ENCODE results near the gene BCL2L2. TPM values are rescaled to one million over a fixed set of nuclear protein-coding genes. Genes with fewer than 3 reads are reported as not detected.

BCL2L2 gene
- polyA plus RNA-seq, 12 donors: 26.0 to 36.9 (median 30.1) TPM; not detected in 1

DNA sequence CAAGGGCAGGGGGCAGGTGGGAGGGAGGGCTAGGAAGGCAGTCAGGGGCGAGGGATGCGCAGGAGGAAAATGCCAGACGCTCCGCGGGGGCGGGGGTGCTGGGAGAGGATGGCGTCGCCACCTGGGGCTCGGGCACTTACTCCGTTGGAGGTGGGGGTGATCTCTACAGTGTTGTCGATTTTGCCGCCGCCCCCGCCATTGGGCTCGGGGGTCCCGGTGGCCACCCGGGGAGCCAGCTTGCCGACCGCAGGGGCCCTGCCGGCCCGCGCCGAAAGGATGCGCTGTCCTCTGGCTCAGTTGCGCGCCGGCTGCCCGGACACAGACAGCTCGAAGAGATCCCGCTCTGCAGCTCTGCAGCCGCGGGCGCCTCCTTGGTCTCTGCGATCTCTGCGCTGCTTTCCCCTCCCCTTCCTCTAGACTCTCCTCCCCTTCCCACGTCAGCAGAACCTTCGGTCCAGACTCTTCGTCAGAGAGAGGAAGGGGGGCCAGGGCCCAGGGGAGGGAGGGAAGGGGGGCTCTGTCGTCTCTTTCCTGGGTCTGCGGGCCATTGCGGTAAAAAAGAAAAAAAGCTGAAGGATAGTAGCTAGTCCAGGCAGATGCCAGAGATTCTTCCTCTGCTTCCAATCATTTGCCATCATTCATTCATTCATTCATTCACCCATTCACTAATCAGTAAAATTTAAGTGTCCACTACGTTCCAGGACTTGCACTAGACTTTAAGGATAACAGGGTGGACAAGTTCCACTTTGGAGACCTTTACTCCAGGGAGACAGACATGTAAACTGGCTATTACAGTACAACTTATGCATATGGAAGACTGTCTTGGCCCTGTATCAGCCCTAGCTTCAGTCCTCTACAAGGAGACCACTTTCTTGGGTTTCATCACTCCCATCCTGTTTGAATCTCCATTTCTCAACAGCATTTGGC lies 46.1 kb downstream of the BCL2L2 start, which contains the start of gene SLC22A17:
TSS of gene SLC22A17 (minus strand) at position 382 of the 927 bp plus-strand sequence.
- DNase-seq: peak; percentile 93

DNA sequence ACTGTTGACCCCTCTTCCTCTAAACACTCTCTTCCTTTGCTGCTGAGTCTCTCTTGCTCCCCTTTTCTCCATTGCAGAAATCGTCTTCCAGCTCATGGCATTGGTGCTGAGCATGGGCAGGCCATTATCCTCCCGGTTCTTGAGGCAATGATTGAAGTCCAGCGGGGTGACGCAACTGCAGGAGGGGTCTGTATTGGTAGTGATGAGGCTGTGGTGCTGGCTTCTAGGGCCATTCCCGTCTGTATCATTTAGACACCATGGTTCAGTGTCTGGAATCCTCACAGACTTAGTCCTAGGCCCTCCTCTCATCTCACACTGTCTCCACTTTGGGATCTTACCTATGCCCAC lies 46.8 kb downstream of the BCL2L2 start:
- DNase-seq: no peak

DNA sequence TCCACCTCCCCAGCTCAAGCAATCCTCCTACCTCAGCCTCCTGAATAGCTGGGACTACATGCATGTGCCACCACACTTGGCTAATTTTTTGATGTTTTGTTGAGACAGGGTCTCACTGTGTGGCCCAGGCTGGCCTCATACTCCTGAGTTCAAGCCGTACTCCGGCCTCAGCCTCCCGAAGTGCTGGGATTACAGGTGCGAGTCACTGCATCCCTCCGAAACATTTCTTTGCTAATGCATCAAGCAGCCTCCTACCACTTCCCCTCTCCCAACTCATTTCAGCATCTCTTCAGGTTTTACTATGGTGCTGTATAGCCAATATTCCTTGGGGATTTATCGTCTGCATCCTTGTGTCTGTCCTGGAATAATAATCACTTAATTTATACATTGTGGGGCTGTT lies 48.4 kb downstream of the BCL2L2 start:
- no peak for DNase-seq

DNA sequence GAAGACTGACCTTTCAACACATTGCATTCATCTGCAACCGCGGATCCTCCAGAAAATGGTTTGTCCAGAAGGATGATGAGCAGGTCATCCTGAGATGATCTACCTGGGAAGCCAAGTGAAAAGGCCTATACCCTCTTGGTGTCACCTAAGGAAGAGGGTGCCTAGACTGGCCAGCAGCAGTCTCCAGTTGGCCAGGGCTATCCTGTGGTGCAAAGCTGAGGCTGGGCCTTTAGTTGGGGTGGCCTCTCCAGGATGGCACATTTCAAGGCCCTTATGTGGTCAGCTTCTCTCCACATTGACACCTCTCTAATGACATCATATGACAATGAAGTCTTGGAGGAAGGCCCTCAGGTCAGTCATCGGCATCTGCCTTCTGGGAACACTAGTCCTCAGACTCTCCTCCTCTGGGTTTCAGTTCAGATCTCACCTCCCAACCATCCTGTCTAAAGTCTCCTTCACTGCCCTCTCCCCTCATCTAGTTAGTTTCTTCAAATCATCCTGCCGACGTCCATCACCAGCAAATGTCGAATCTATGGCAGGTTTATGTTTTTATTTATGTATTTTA lies 49.3 kb downstream of the BCL2L2 start:
- DNase-seq: no peak

DNA sequence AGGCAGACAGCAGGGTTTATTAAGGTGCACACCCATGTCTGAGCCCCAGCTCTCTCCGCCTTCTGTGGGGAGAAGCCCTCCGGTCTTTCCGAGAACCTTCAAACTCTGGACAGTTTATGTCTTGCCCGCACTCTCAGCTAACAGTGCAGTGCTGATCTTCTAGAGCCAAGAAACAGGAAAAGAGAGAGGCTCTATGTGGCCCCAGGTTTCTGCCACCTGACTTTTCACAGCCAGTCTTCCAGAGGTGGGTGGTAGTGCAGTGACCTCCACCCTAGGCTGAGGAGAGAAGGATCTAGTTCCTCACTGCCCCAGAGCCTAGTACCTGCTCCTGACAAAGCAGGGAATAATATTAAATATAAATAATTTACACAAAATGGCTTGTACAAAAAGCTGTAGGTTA lies 50.0 kb downstream of the BCL2L2 start:
- no peak for DNase-seq

DNA sequence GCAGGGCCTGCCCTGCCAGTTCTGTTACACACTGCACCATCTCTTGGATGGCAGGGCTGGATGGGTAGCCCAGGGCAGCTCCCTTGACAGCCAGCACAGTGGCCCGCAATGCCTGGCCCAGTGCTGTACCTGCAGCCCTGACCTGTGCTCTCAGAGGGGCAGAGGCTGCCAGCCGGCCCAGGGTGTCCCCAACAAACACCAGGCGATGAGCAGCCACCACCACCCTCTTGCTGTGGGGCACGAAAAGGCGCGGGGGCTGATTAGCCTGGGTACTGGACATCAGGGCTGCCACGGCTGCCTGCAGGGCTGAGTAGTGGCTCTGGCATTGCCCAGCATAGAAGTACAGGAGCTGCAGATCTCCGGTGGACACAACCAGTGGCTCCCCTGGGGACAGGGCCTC lies 50.6 kb downstream of the BCL2L2 start:
- DNase-seq: no peak

DNA sequence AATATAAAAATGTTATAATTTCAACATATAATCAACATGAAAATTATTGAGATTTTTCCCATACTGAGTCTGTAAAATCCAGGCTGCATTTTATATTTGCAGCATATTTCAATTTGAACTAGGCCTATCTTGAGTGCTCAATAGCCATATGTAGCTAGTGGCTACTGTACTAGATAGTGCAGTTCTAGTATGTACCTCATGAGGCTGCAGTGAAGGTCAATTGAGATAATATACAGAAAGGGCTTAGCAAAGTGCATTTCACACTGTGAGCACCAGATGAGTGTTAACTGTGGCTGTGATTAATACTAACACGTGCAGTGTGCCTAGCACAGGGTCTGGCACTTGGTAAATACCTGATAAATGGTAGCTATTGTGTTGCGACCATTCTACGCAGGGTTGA lies 51.4 kb downstream of the BCL2L2 start:
- DNase-seq: no peak

DNA sequence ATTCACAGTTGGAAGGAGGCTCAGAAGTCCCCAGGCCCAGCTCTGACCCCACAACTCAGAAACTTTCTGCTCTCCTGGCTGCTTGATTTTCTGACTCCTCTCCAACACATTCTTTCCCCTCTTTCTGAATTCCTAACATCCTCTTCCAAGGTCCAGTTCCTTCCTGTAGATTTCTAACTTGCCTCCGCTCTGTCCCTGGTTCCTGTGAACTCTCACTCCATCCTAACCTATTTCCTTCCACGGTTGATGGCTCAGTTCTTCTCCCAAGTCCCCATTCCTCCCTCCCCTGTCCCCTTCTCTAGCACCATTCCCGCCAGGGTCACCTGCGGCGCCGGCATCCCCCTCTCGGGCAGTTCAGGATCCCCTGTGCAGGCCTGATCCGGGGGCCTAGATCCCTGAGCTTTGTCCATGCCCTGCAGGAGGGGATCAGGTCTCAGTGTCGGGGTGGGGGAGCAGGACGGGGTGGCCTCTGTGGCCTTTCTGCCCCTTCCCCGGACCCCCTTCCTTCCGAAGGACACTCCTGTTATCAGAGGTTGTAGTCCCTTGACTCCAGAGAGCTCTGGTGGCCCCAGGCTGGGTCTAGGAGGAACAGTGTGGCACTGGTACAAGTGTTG lies 52.0 kb downstream of the BCL2L2 start:
- DNase-seq: no peak

DNA sequence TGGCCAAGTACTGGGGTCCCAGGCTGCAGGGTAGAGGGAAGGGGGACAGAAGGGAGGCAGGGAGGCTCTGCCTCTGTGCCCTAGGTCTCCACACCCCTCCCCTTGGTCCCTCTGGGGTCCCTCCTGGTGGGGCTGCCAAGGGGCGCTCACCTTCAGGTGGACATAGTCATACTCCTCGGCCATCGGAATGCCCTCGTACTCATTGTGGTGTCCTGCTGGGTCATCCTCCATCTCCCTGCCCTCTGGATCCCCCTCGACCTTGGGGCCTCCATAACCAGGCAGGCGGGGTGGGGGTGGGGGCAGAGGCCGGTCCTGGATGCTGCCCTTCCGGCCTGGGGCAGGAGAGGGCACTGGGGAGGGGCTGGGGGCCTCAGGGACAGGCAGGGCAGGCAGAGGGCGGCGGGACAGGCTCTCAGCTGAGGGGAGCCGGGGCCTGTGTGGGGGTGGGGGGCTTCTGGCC lies 52.6 kb downstream of the BCL2L2 start:
- DNase-seq: no peak

DNA sequence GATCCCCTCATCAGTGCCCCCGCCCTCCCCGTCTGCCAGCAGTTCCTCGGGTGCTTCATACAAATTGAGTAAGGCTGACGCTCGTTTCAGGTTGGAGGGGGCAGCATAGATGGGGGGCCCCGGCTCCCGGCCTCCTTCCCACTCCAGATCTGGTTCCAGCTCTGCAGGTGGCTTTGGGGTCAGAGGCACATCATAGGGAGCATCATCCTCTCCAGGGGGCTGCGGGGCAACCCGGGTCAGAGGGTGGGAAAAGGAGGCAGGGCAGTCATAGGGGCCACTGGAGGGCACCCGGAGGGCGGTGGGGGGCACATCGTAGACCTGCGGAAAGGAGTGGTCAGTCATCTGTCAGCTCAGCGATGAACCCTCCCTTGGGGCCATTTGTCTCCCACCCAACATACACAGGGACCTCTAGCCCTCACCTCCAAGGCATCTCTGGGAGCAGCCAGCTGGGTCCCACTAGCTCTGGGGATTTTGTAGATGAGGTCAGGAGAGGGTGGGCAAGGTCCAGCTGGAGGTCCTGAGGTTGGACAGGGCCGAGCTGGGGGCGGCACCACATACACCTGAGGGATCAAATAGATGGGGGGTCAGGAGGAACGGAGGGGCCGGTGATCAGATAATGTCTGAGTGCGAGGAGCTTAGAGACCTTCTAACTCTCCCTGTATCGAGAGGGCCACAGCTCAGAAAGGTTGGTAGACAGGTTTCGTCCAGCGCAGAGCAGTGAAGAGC lies 53.3 kb downstream of the BCL2L2 start:
- DNase-seq: no peak

DNA sequence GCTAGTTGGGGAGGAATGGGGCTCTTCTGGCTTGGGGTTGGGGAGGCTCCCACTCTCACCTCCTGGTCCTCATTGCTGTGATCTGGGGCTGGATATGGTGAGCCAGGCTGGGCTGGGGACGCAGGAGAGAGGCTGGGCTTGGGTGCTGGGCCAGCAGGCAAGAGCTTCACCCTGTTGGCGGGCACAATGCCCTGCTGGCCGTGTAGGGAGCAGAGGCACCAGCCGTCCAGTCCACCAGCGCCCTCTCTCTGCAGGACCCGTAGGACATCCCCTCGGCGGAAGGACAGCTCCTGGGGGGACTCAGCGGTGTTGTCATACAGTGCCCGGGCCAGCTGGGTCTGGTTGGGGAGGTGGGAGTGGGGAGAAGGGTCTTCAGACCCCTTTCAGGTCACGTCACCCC lies 53.9 kb downstream of the BCL2L2 start:
- no peak for DNase-seq

DNA sequence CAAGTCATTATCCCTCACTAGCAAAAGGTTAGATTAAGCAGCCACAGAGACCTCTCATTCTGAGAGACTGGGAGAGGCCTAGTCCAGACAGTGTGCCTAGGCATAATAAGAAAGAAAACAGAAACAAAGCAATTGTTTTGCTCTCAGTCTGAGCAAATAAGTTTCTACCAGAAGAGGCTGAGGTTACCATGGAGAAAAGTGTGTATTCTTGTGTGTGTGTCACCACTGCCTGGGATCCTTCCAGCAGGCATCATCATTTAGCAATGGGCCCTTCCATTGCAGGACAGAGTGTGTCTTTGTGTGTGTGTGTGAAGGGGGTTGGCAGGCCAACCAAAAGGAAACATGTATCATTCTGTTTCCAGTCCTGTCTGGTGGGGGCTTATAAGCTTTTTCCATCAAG lies 54.7 kb downstream of the BCL2L2 start:
- DNase-seq: no peak

Other genes starting within 250 kb of the BCL2L2 start
- 10 to 100 TPM in 2 of 12 donors, 1 to 10 TPM in 9, not detected in 1; 2.3 to 12.5 (median 3.7) TPM for gene CDH24, start 249.3 kb upstream of the BCL2L2 start, polyA plus RNA-seq (ENCODE audit: insufficient read length in 12 of 12)
- gene ACIN1, start 211.7 kb upstream of the BCL2L2 start, polyA plus RNA-seq (ENCODE audit: insufficient read length in 12 of 12): 100 to 1,000 TPM in 11 of 12 donors, not detected in 1; 108 to 284 (median 129) TPM
- gene C14orf119, start 211.3 kb upstream of the BCL2L2 start, polyA plus RNA-seq (ENCODE audit: insufficient read length in 12 of 12): 10 to 100 TPM in 11 of 12 donors, not detected in 1; 30.8 to 62.2 (median 50.8) TPM
- gene CIROP, start 201.8 kb upstream of the BCL2L2 start, polyA plus RNA-seq (ENCODE audit: insufficient read length in 12 of 12): under 1 TPM in 1 of 12 donors, not detected in 11; 0.07 TPM
- under 1 TPM in 4 of 12 donors, not detected in 8; 0.08 to 0.61 (median 0.13) TPM for gene CEBPE, start 187.6 kb upstream of the BCL2L2 start, polyA plus RNA-seq (ENCODE audit: insufficient read length in 12 of 12)
- gene SLC7A8, start 123.2 kb upstream of the BCL2L2 start, polyA plus RNA-seq (ENCODE audit: insufficient read length in 12 of 12): 10 to 100 TPM in 2 of 12 donors, 1 to 10 TPM in 9, not detected in 1; 2.6 to 29.0 (median 4.2) TPM
- under 1 TPM in 3 of 12 donors, not detected in 9; 0.60 to 0.65 (median 0.63) TPM for gene RNF212B, start 68.9 kb upstream of the BCL2L2 start, polyA plus RNA-seq (ENCODE audit: insufficient read length in 12 of 12)
- 10 to 100 TPM in 9 of 12 donors, 1 to 10 TPM in 2, not detected in 1; 9.1 to 25.5 (median 10.7) TPM for gene HOMEZ, start 20.7 kb upstream of the BCL2L2 start, polyA plus RNA-seq (ENCODE audit: insufficient read length in 12 of 12)
- gene PPP1R3E, start 4.0 kb upstream of the BCL2L2 start, polyA plus RNA-seq (ENCODE audit: insufficient read length in 12 of 12): 10 to 100 TPM in 11 of 12 donors, not detected in 1; 11.7 to 27.1 (median 19.2) TPM
- 1,000 to 10,000 TPM in 1 of 12 donors, 100 to 1,000 TPM in 7, 10 to 100 TPM in 4; 92.5 to 1,853 (median 109) TPM for gene PABPN1, start 14.6 kb downstream of the BCL2L2 start, polyA plus RNA-seq (ENCODE audit: insufficient read length in 12 of 12)
- gene SLC22A17, start 46.1 kb downstream of the BCL2L2 start, polyA plus RNA-seq (ENCODE audit: insufficient read length in 12 of 12): 10 to 100 TPM in 11 of 12 donors, not detected in 1; 14.7 to 29.5 (median 19.7) TPM
- gene EFS, start 58.3 kb downstream of the BCL2L2 start, polyA plus RNA-seq (ENCODE audit: insufficient read length in 12 of 12): 10 to 100 TPM in 11 of 12 donors, not detected in 1; 31.8 to 63.3 (median 48.1) TPM
- gene IL25, start 66.0 kb downstream of the BCL2L2 start, polyA plus RNA-seq (ENCODE audit: insufficient read length in 12 of 12): not detected
- 1 to 10 TPM in 8 of 12 donors, under 1 TPM in 2, not detected in 2; 0.52 to 3.6 (median 1.5) TPM for gene CMTM5, start 70.2 kb downstream of the BCL2L2 start, polyA plus RNA-seq (ENCODE audit: insufficient read length in 12 of 12)
- gene MYH6, start 101.4 kb downstream of the BCL2L2 start, polyA plus RNA-seq (ENCODE audit: insufficient read length in 12 of 12): 1 to 10 TPM in 11 of 12 donors, not detected in 1; 2.4 to 8.2 (median 5.4) TPM
- gene MYH7, start 128.8 kb downstream of the BCL2L2 start, polyA plus RNA-seq (ENCODE audit: insufficient read length in 12 of 12): 1,000 to 10,000 TPM in 1 of 12 donors, 100 to 1,000 TPM in 11; 205 to 1,002 (median 674) TPM
- 10 to 100 TPM in 11 of 12 donors, not detected in 1; 32.3 to 55.6 (median 40.1) TPM for gene NGDN, start 162.9 kb downstream of the BCL2L2 start, polyA plus RNA-seq (ENCODE audit: insufficient read length in 12 of 12)
- 1 to 10 TPM in 9 of 12 donors, under 1 TPM in 2, not detected in 1; 0.89 to 4.0 (median 1.7) TPM for gene ZFHX2, start 244.9 kb downstream of the BCL2L2 start, polyA plus RNA-seq (ENCODE audit: insufficient read length in 12 of 12)
- 10 to 100 TPM in 8 of 12 donors, 1 to 10 TPM in 2, not detected in 2; 8.9 to 14.0 (median 11.1) TPM for gene THTPA, start 249.4 kb downstream of the BCL2L2 start, polyA plus RNA-seq (ENCODE audit: insufficient read length in 12 of 12)